IMR-90 (cell line): ENCODE measurements around the gene MGLL. TPM values are rescaled to one million over a fixed set of nuclear protein-coding genes. Genes with fewer than 3 reads are reported as not detected.

ENCODE experiments used
- ATAC-seq: fragments of 200-7000 bp; cut with Tn5 transposase; 2 replicates; pipeline ENCODE4 v1.9.1; 2020; ENCODE audit warnings: low read depth, mild to moderate bottlenecking, moderate library complexity
- BruUV-seq: library from RNA; stranded (reverse); fragments of 400-500 nt; replicated peaks from 2 replicates; lab custom pipeline; 2021; lab: Mats Ljungman, UMichigan
- CTCF ChIA-PET: fragments of 300-600 bp; formaldehyde crosslinking; extraction: SDS; loops from one replicate; lab custom pipeline; 2021; ENCODE audit warnings: antibody characterized with exemption; lab: Yijun Ruan, JAX
- POLR2A ChIA-PET: fragments of 300-600 bp; sonication (Branson Sonifier 250); formaldehyde crosslinking; loops from one replicate; lab custom pipeline; 2022; ENCODE audit warnings: antibody characterized with exemption; ENCODE audit not compliant: unreplicated experiment; lab: Charles Lee
- DNase-seq: peaks from one replicate; pipeline ENCODE4 v3.0.0; 2013
- H2AFZ ChIP-seq: replicated peaks from 2 replicates; pipeline ENCODE3; 2013; ENCODE audit warnings: low read length, mild to moderate bottlenecking; ENCODE audit not compliant: poor library complexity
- H2AK5ac ChIP-seq: 2 replicates; pipeline ENCODE4 v1.6.1; 2013; ENCODE audit warnings: low read depth, low read length, inconsistent platforms
- H2AK9ac ChIP-seq: replicated peaks from 2 replicates; pipeline ENCODE3; 2013; ENCODE audit warnings: mild to moderate bottlenecking, low read depth, low read length, moderate library complexity; ENCODE audit not compliant: poor library complexity
- H2BK120ac ChIP-seq: 2 replicates; pipeline ENCODE4 v1.6.1; 2013; ENCODE audit warnings: low read depth, low read length, inconsistent platforms
- H2BK15ac ChIP-seq: 3 replicates; pipeline ENCODE4 v1.6.1; 2013; ENCODE audit warnings: low read depth, low read length, inconsistent platforms
- H2BK20ac ChIP-seq: 2 replicates; pipeline ENCODE4 v1.6.1; 2013; ENCODE audit warnings: low read depth, mild to moderate bottlenecking, inconsistent platforms, low read length, moderate library complexity
- H2BK5ac ChIP-seq: 2 replicates; pipeline ENCODE4 v1.6.1; 2013; ENCODE audit warnings: mild to moderate bottlenecking, low read depth, low read length, inconsistent platforms; ENCODE audit not compliant: poor library complexity, severe bottlenecking
- H3K14ac ChIP-seq: replicated peaks from 2 replicates; pipeline ENCODE4 v1.6.1; 2013; ENCODE audit warnings: low read depth, low read length, inconsistent platforms
- H3K18ac ChIP-seq: 2 replicates; pipeline ENCODE4 v1.6.1; 2013; ENCODE audit warnings: low read depth, low read length, control low read depth
- H3K23ac ChIP-seq: 2 replicates; pipeline ENCODE4 v1.6.1; 2013; ENCODE audit warnings: low read depth, low read length, inconsistent platforms
- H3K27ac ChIP-seq: 2 replicates; pipeline ENCODE4 v1.5.1; 2013; ENCODE audit warnings: mild to moderate bottlenecking, control low read depth, low read length; ENCODE audit not compliant: insufficient read depth
- H3K27me3 ChIP-seq: 2 replicates; pipeline ENCODE4 v1.6.1; 2013; ENCODE audit warnings: low read length; ENCODE audit not compliant: control insufficient read depth, insufficient read depth
- H3K36me3 ChIP-seq: 2 replicates; pipeline ENCODE4 v1.6.1; 2013; ENCODE audit warnings: low read length, mixed read lengths; ENCODE audit not compliant: control insufficient read depth, insufficient read depth
- H3K4ac ChIP-seq: 2 replicates; pipeline ENCODE4 v1.6.1; 2013; ENCODE audit warnings: low read depth, low read length, inconsistent platforms
- H3K4me1 ChIP-seq: 2 replicates; pipeline ENCODE4 v1.6.1; 2013; ENCODE audit warnings: low read length, mixed read lengths; ENCODE audit not compliant: control insufficient read depth, insufficient read depth
- H3K4me2 ChIP-seq: 2 replicates; pipeline ENCODE4 v1.6.1; 2013; ENCODE audit warnings: low read depth, mild to moderate bottlenecking, control low read depth, low read length, moderate library complexity
- H3K4me3 ChIP-seq: 2 replicates; pipeline ENCODE4 v1.5.1; 2013; ENCODE audit warnings: low read depth, mild to moderate bottlenecking, control low read depth, low read length, moderate library complexity; ENCODE audit not compliant: insufficient read depth
- H3K56ac ChIP-seq: 2 replicates; pipeline ENCODE4 v1.6.1; 2013; ENCODE audit warnings: low read length, inconsistent platforms; ENCODE audit not compliant: insufficient read depth; ENCODE audit errors: extremely low read depth
- H3K79me1 ChIP-seq, 2 experiments: 2 replicates each; pipeline ENCODE4 v1.6.1; 2013; ENCODE audit warnings: low read length in 2 of 2, inconsistent platforms in 1 of 2, low read depth in 1 of 2
- H3K9ac ChIP-seq: 2 replicates; pipeline ENCODE4 v1.6.1; 2013; ENCODE audit warnings: low read depth, low read length, control low read depth
- H3K9me1 ChIP-seq: 2 replicates; pipeline ENCODE4 v1.6.1; 2013; ENCODE audit warnings: low read length, inconsistent platforms; ENCODE audit not compliant: insufficient read depth
- H3K9me3 ChIP-seq: 2 replicates; pipeline ENCODE4 v1.6.1; 2013; ENCODE audit warnings: low read length; ENCODE audit not compliant: control insufficient read depth, insufficient read depth
- H4K20me1 ChIP-seq: 2 replicates; pipeline ENCODE4 v1.6.1; 2013; ENCODE audit warnings: low read length, inconsistent platforms; ENCODE audit not compliant: insufficient read depth
- H4K5ac ChIP-seq: 2 replicates; pipeline ENCODE4 v1.6.1; 2013; ENCODE audit warnings: mild to moderate bottlenecking, low read depth, low read length, control low read depth
- H4K8ac ChIP-seq, 2 experiments: 2 replicates each; pipeline ENCODE4 v1.6.1; 2013; ENCODE audit warnings: low read depth in 2 of 2, low read length in 2 of 2, control low read depth in 1 of 2, inconsistent platforms in 1 of 2
- H4K91ac ChIP-seq: 2 replicates; pipeline ENCODE4 v1.6.1; 2013; ENCODE audit warnings: low read depth, low read length, inconsistent platforms; ENCODE audit not compliant: insufficient read depth
- CEBPB ChIP-seq: IDR thresholded peaks from 2 replicates; pipeline ENCODE4 v1.6.1; 2012; ENCODE audit warnings: low read depth, low read length, improper control_type of control experiment
- CHD1 ChIP-seq: IDR thresholded peaks from 2 replicates; pipeline ENCODE4 v1.6.1; 2012; ENCODE audit warnings: low read depth, low read length, improper control_type of control experiment
- FOS ChIP-seq: fragments of 150-350 bp; IDR thresholded peaks from 2 replicates; pipeline ENCODE4 v1.6.1; 2016; ENCODE audit warnings: low read depth, low read length
- MAZ ChIP-seq: IDR thresholded peaks from 2 replicates; pipeline ENCODE4 v1.6.1; 2012; ENCODE audit warnings: low read depth, mild to moderate bottlenecking, low read length, improper control_type of control experiment, moderate library complexity, borderline replicate concordance
- MXI1 ChIP-seq: IDR thresholded peaks from 2 replicates; pipeline ENCODE4 v1.6.1; 2012; ENCODE audit warnings: low read depth, mild to moderate bottlenecking, low read length, moderate library complexity, borderline replicate concordance
- NFE2L2 ChIP-seq: fragments of 150-350 bp; IDR thresholded peaks from 2 replicates; pipeline ENCODE4 v1.6.1; 2016; ENCODE audit warnings: low read depth, mild to moderate bottlenecking, low read length
- RAD21 ChIP-seq: IDR thresholded peaks from 2 replicates; pipeline ENCODE4 v1.6.1; 2012; ENCODE audit warnings: low read length, improper control_type of control experiment
- RCOR1 ChIP-seq: IDR thresholded peaks from 2 replicates; pipeline ENCODE4 v1.6.1; 2012; ENCODE audit warnings: mild to moderate bottlenecking, low read length, improper control_type of control experiment; ENCODE audit not compliant: insufficient replicate concordance
- RFX5 ChIP-seq: IDR thresholded peaks from 2 replicates; pipeline ENCODE4 v1.8.0; 2012; ENCODE audit warnings: low read depth, mild to moderate bottlenecking, low read length, moderate library complexity
- SMC3 ChIP-seq: fragments of 150-350 bp; IDR thresholded peaks from 2 replicates; pipeline ENCODE4 v1.6.1; 2016; ENCODE audit warnings: low read depth, mild to moderate bottlenecking, antibody characterized with exemption, low read length, moderate library complexity
- USF2 ChIP-seq: fragments of 150-350 bp; IDR thresholded peaks from 2 replicates; pipeline ENCODE4 v1.6.1; 2017; ENCODE audit warnings: mild to moderate bottlenecking, antibody characterized with exemption, low read length, low read depth
- WGBS, 2 experiments: methylation state at CpG; one replicate each; pipeline versions ENCODE4 v1.1.5 to v1.1.7; 2013; ENCODE audit warnings: missing lambda C conversion rate in 2 of 2; ENCODE audit not compliant: insufficient read length in 1 of 2; ENCODE audit errors: extremely low coverage in 2 of 2; 5-methylcytosine and 5-hydroxymethylcytosine counted together
- dilution Hi-C: fragments of 300-500 bp; cut with HindIII; formaldehyde crosslinking; loops from one replicate; pipeline ENCODE4 v1.14.3; 2018; ENCODE audit warnings: low sequenced_read_pairs; ENCODE audit not compliant: unreplicated experiment
- in situ Hi-C: fragments of 300-500 bp; cut with MboI; formaldehyde crosslinking; loops from 3 replicates; pipeline ENCODE4 v1.14.3; 2019; ENCODE audit warnings: low sequenced_read_pairs, inconsistent platforms, mixed read lengths
- intact Hi-C: fragments of 100-400 bp; cut with micrococcal nuclease; formaldehyde crosslinking; loops from 2 replicates; pipeline ENCODE4 v1.10.0; 2022
- polyA plus RNA-seq, 3 experiments: library from polyadenylated mRNA; depleted of rRNA; stranded (reverse); fragments of >200 nt; gene quantifications; 2 replicates each; pipeline ENCODE4 v1.2.3, GENCODE V29; 2012; ENCODE audit warnings: low replicate concordance in 1 of 3
- total RNA-seq: library from RNA; depleted of rRNA; stranded (reverse); fragments of >200 nt; gene quantifications from 2 replicates; pipeline ENCODE4 v1.2.3, GENCODE V29; 2012

The MGLL gene
- total and polyA plus RNA-seq, 2 of the 4 experiments (the other 2 are of a cell fraction) = 23.7 to 60.6 TPM

GRCh38 chr3:127706312-127706711, 116.0 kb downstream of the MGLL start:
- dilution Hi-C loops = no loop called here
- no peak overlapping the region for H2AK5ac ChIP-seq
- no peak overlapping the region for H4K91ac ChIP-seq
- TF ChIP-seq SMC3 (no peak), USF2 (no peak), NFE2L2 (no peak), FOS (no peak), RFX5 (no peak), CHD1 (no peak), MAZ (no peak), CEBPB (no peak), MXI1 (no peak), RCOR1 (no peak), RAD21 (no peak)
- H3K9me3 ChIP-seq = no peaks in the 10 kb centered on the region
- 40% methylated on average over 1 of the region's 7 CpGs; no CpG with 5 or more reads in 1 of the 2 experiments for WGBS, 2 experiments
- POLR2A ChIA-PET = no interaction called here
- no peak overlapping the region for H3K4ac ChIP-seq
- peak overlapping the region; percentile 32 for H2AFZ ChIP-seq
- H3K79me1 ChIP-seq = peaks cover 10 to 57% of the 10 kb centered on the region in 2 experiments
- H4K20me1 ChIP-seq = no peaks in the 10 kb centered on the region; the same call in 1 of the 2 replicates
- CTCF ChIA-PET = interaction anchor here (1.7 kb wide), 1 partner anchor 9 kb away, joined by 5 read pairs; no protein-coding TSS in a partner anchor
- no peak overlapping the region for H2BK15ac ChIP-seq
- no peak overlapping the region for H3K9ac ChIP-seq
- H3K18ac ChIP-seq = no peak overlapping the region
- H3K23ac ChIP-seq = no peak overlapping the region
- H3K56ac ChIP-seq = no peak overlapping the region
- no peak overlapping the region for H2BK5ac ChIP-seq
- H2AK9ac ChIP-seq = peak overlapping the region; percentile 61
- no peak overlapping the region for H3K4me3 ChIP-seq
- DNase-seq (no peak), ATAC-seq (no peak)
- H3K36me3 ChIP-seq = peaks cover 6% of the 10 kb centered on the region
- H2BK20ac ChIP-seq = no peak overlapping the region
- H3K9me1 ChIP-seq = peaks cover 18% of the 10 kb centered on the region
- no peak overlapping the region for H4K8ac ChIP-seq
- no peak overlapping the region for H4K5ac ChIP-seq
- BruUV-seq = no TSS peak
- in situ Hi-C loops = no loop called here
- no peak overlapping the region for H3K4me2 ChIP-seq
- H3K27me3 ChIP-seq = no peaks in the 10 kb centered on the region
- H3K27ac ChIP-seq = no peak overlapping the region
- H2BK120ac ChIP-seq = no peak overlapping the region
- no peak overlapping the region for H3K14ac ChIP-seq
- intact Hi-C loops = no loop called here
- H3K4me1 ChIP-seq = peaks cover 10% of the 10 kb centered on the region
